Glutamatergic neuron (in vitro differentiated cells): ENCODE measurements around the gene RERG. TPM values are rescaled to one million over a fixed set of nuclear protein-coding genes. Genes with fewer than 3 reads are reported as not detected.

Source experiments
- DNase-seq: peaks from one replicate; pipeline ENCODE4 v3.0.0; 2022
- H3K27ac Mint-ChIP-seq: one replicate; pipeline ENCODE4 v1.8.0; 2020; ENCODE audit warnings: mild to moderate bottlenecking, mixed read lengths, inconsistent platforms; ENCODE audit not compliant: unreplicated experiment
- H3K27me3 Mint-ChIP-seq: one replicate; pipeline ENCODE4 v1.8.0; 2020; ENCODE audit warnings: mild to moderate bottlenecking, moderate library complexity, mixed read lengths, inconsistent platforms; ENCODE audit not compliant: unreplicated experiment
- H3K36me3 Mint-ChIP-seq: one replicate; pipeline ENCODE4 v1.8.0; 2020; ENCODE audit warnings: mild to moderate bottlenecking, mixed read lengths, inconsistent platforms; ENCODE audit not compliant: unreplicated experiment
- H3K4me1 Mint-ChIP-seq: one replicate; pipeline ENCODE4 v1.8.0; 2020; ENCODE audit warnings: mild to moderate bottlenecking, low read depth, mixed read lengths, inconsistent platforms; ENCODE audit not compliant: unreplicated experiment
- H3K4me3 Mint-ChIP-seq: one replicate; pipeline ENCODE4 v1.8.0; 2020; ENCODE audit warnings: mild to moderate bottlenecking, mixed read lengths, inconsistent platforms; ENCODE audit not compliant: unreplicated experiment
- H3K9me3 Mint-ChIP-seq: one replicate; pipeline ENCODE4 v1.8.0; 2020; ENCODE audit warnings: mild to moderate bottlenecking, moderate library complexity, mixed read lengths, inconsistent platforms; ENCODE audit not compliant: unreplicated experiment
- total RNA-seq: library from RNA; stranded (reverse); fragmentation: NEBNext Ultra II Directional; extraction: Animal tissue kit (Norgen Biotek cat#: 25700); gene quantifications from one replicate; pipeline ENCODE4 v1.2.1, GENCODE V29; 2021; ENCODE audit not compliant: unreplicated experiment
- TF ChIP-seq, protein P1 (sequence below): fragments of 200-600 bp; sonication (generic); IDR thresholded peaks from one replicate; pipeline ENCODE4 v1.5.0; 2021; ENCODE audit not compliant: partially characterized antibody, unreplicated experiment

RERG gene
- total RNA-seq, 1 donor from 2014 or later: not detected

DNA sequence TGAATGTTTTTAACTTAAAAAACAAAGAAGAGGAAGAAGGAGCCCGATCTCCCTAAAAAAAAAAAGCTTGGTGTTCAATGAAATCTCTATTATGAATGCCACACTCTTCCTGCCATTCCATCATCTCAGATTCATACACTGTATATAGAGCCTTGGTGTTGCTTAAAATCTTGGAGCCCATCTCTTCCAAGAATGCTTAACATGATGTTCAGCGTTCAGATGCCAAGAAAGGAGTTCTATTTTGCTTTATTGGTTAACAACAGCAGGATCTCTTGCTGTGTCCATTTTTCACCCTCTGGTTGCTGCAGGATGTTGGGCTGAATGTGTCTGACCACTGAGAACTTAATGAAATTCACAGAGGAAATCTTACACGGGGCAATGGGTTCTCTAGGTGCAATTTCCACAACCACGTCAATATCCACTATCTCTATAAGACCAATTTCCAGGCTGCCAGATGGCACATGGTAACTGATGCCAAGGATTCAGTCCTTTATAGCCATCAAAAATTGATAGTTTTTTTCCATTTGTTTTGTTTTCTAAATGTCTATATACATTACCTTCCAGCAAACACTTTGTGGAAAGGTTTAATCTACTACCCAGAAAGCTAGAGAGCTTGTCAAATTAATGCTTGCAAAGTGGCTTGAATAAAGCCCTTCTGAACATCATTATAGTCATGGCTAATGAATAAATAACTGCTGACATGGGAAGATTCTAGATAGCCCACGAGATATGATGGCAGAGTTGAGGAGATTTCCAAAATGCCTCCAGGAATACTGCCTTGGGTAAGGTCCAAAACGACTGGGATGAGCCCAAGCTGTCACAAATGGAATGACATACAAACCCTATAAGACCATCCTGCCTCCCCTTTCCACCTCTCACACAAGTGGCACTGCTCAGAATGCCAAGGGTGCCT is 26.5 kb downstream of the RERG start:
- Mint-ChIP-seq H3K36me3 (no peaks in the 10 kb centered on the region), H3K9me3 (no peaks in the 10 kb centered on the region), H3K27me3 (peaks cover 3% of the 10 kb centered on the region), H3K4me3 (no peak overlapping the region), H3K27ac (no peak overlapping the region), H3K4me1 (no peaks in the 10 kb centered on the region)
- no peak for DNase-seq
- TF ChIP-seq, protein P1, sequence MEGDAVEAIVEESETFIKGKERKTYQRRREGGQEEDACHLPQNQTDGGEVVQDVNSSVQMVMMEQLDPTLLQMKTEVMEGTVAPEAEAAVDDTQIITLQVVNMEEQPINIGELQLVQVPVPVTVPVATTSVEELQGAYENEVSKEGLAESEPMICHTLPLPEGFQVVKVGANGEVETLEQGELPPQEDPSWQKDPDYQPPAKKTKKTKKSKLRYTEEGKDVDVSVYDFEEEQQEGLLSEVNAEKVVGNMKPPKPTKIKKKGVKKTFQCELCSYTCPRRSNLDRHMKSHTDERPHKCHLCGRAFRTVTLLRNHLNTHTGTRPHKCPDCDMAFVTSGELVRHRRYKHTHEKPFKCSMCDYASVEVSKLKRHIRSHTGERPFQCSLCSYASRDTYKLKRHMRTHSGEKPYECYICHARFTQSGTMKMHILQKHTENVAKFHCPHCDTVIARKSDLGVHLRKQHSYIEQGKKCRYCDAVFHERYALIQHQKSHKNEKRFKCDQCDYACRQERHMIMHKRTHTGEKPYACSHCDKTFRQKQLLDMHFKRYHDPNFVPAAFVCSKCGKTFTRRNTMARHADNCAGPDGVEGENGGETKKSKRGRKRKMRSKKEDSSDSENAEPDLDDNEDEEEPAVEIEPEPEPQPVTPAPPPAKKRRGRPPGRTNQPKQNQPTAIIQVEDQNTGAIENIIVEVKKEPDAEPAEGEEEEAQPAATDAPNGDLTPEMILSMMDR: no peak

DNA sequence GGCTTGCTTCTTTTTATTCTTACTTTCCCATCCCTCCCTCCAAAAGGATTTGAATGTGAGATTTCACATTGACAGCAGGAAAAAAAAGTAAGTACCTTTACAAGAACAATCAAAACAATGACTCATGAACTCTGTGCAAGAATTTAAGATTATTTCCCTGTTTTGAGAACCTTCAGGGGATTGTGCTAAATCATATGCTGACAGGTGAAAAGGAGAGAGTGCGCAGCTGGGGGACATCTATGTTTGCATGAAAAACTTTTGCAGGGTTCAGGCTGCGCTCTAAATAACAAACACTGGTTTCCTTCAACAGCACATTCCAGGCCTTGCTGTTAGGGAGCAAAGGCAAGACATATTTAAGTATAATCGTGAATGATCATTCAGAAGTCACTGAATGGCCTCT is 27.3 kb downstream of the RERG start:
- Mint-ChIP-seq H3K36me3 (no peaks in the 10 kb centered on the region), H3K9me3 (no peaks in the 10 kb centered on the region), H3K27me3 (peaks cover 3% of the 10 kb centered on the region), H3K4me3 (no peak overlapping the region), H3K4me1 (no peaks in the 10 kb centered on the region), H3K27ac (no peak overlapping the region)
- no peak for DNase-seq
- TF ChIP-seq, protein P1: no peak

DNA sequence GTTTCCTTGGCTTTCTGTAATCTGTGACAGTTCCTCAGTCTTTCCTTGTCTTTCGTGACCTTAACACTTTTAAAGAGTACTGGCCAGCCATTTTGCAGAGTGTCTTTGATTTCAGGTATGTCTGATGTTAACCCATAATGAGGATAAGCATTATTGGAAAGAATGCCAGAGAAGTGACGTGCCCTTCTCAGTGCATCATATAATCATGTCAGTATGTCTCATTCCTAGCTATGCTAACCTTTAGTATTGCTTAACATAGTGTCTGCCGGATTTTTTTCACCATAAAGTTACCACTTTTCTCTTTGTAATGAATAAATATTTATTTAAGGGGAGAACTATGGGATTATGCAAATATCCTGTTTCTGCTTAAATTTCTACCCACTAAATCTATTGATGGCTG is 28.5 kb downstream of the RERG start:
- Mint-ChIP-seq H3K27me3 (peaks cover 3% of the 10 kb centered on the region), H3K4me1 (no peaks in the 10 kb centered on the region), H3K9me3 (no peaks in the 10 kb centered on the region), H3K4me3 (no peak overlapping the region), H3K27ac (no peak overlapping the region), H3K36me3 (no peaks in the 10 kb centered on the region)
- DNase-seq: no peak
- TF ChIP-seq, protein P1: no peak

DNA sequence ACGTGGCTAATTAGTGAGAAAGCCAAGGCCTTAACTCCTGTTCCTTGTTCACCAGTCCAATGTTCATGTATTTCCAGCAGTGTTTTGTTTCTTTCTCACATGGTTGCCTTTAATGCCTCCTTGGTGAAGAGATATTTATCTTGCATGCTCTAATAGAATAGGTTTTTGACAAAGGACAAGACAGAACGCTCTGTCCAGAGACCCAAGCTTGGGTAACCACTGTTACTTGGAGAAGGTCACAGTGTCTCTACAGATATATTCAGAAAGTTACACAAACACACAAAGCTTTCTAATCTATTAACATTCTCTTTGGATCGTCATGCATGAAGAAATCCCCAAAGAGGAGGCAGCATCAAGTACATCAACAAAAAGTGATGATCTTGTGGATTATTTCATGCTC is 33.1 kb downstream of the RERG start:
- Mint-ChIP-seq H3K27me3 (peaks cover 7% of the 10 kb centered on the region), H3K36me3 (no peaks in the 10 kb centered on the region), H3K4me3 (no peak overlapping the region), H3K27ac (no peak overlapping the region), H3K9me3 (peaks cover 4% of the 10 kb centered on the region), H3K4me1 (peaks cover 2% of the 10 kb centered on the region)
- TF ChIP-seq, protein P1: no peak
- DNase-seq: no peak

DNA sequence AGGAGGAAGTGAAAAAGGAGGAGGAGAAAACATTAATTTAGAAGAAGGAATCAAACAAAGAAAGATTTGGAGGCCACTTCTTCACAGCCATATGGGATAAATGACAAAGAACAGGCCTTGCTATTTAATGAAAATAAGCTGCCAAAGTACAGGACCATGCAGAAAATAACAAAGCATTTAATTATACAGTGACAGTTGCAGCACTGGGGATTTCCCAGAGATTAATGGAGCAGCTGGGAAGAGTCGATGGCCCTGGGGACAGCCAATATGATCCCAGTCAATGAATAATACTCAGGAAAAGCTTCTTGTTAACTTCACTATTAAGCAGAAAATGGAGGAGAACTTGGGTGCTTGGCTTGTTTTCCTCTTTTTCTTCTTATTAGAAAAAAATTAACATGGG is 34.6 kb downstream of the RERG start:
- Mint-ChIP-seq H3K9me3 (peaks cover 4% of the 10 kb centered on the region), H3K36me3 (no peaks in the 10 kb centered on the region), H3K27ac (peak overlapping the region; percentile 46), H3K27me3 (peaks cover 12% of the 10 kb centered on the region), H3K4me1 (peaks cover 2% of the 10 kb centered on the region), H3K4me3 (no peak overlapping the region)
- peak; percentile 38 for DNase-seq
- TF ChIP-seq, protein P1: no peak
